ENCODE measurements around the gene FARP1. TPM values are rescaled to one million over a fixed set of nuclear protein-coding genes. Genes with fewer than 3 reads are reported as not detected.

Gene FARP1
- total and polyA plus RNA-seq, 2 of the 13 experiments (the other 11 are each of a cell fraction or from before 2014, with no cell fraction given) = 70.6 to 126 TPM

GRCh38 chr13:98346904-98347636 is 204.2 kb downstream of the FARP1 start:
- WGBS (ENCODE audit: low lambda C conversion rate) = 96% methylated on average over 10 of the region's 10 CpGs

GRCh38 chr13:98347756-98348155 is 204.9 kb downstream of the FARP1 start:
- Histone ChIP-seq H2AFZ (ENCODE audit: low read length) (no peak overlapping the region), H3K27me3 (ENCODE audit: control insufficient read depth in 1 of 2, insufficient read depth in 2 of 2, low read length in 2 of 2) (no peaks in the 10 kb centered on the region), H3K9me3 (ENCODE audit: low read length) (no peaks in the 10 kb centered on the region), H3K9ac (ENCODE audit: insufficient read depth, low read depth, low read length) (no peak overlapping the region), H3K36me3 (replicated peaks in 1 of 2; ENCODE audit: control insufficient read depth in 1 of 2, insufficient read depth in 2 of 2, low read length in 2 of 2) (peaks cover 36 to 77% of the 10 kb centered on the region in 2 experiments), H3K4me2 (ENCODE audit: low read depth, low read length) (no peak overlapping the region), H3K4me3 (replicated peaks in 1 of 3; ENCODE audit: insufficient read depth in 1 of 3, low read depth in 2 of 3, low read length in 3 of 3) (no peak overlapping the region), H3K79me2 (ENCODE audit: insufficient read depth, low read length) (peaks cover 49% of the 10 kb centered on the region), H3K27ac (ENCODE audit: extremely low read length, insufficient read depth, low read length) (no peak overlapping the region), H4K20me1 (ENCODE audit: insufficient read depth, low read length) (peaks cover 45% of the 10 kb centered on the region), H3K4me1 (ENCODE audit: insufficient read depth, low read length) (no peaks in the 10 kb centered on the region)
- whole genome bisulfite sequencing (ENCODE audit: low lambda C conversion rate) = 92% methylated on average over 1 of the region's 1 CpG
- CTCF ChIA-PET (ENCODE audit: low intra/inter-chr PET ratio, low total read pairs) = no interaction called here
- DNase-seq (ENCODE audit: low spot score) (no peak), ATAC-seq (no peak), FAIRE-seq (no peak)
- BruUV-seq (replicated peaks) = no TSS peak
- POLR2A ChIA-PET = no interaction called here
- intact Hi-C loops (cut with micrococcal nuclease; ENCODE audit: unreplicated experiment) (no loop called here), in situ Hi-C loops (cut with HindIII; ENCODE audit: extremely low pct_ligation_motif_present, low pct_unique_long_range_greater_than_20kb) (no loop called here)
- TF ChIP-seq CEBPG (CRISPR knock-in tag; IDR thresholded peaks at IDR 0.05) = no peak
- no peak for TF ChIP-seq CREB1 (IDR thresholded peaks at IDR 0.05)
- no peak for TF ChIP-seq CREB1 (CRISPR knock-in tag; IDR thresholded peaks at IDR 0.05)
- no peak for TF ChIP-seq HMGA1 (CRISPR knock-in tag; conservative IDR thresholded peaks at IDR 0.05)
- TF ChIP-seq ZNF17 (CRISPR knock-in tag; IDR thresholded peaks at IDR 0.05) = no peak
- TF ChIP-seq ZNF703 (CRISPR knock-in tag; IDR thresholded peaks at IDR 0.05; ENCODE audit: borderline replicate concordance) = no peak
- TF ChIP-seq, protein P1, sequence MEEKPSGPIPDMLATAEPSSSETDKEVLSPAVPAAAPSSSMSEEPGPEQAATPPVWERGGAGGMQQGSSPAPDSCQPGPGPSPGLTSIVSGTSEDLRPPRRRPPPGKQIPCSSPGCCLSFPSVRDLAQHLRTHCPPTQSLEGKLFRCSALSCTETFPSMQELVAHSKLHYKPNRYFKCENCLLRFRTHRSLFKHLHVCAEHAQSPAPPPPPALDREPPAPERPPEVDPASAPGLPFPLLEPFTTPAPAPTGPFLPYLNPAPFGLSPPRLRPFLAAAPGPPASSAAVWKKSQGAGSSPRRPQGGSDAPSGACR (CRISPR knock-in tag; IDR thresholded peaks at IDR 0.05) = no peak
- no peak for TF ChIP-seq ZNF639 (CRISPR knock-in tag; conservative IDR thresholded peaks at IDR 0.05)
- no peak for TF ChIP-seq TAF1 (CRISPR knock-in tag; IDR thresholded peaks at IDR 0.05)
- TF ChIP-seq CHCHD3 (CRISPR knock-in tag; IDR thresholded peaks at IDR 0.05) = no peak
- no peak for TF ChIP-seq CSRNP1 (CRISPR knock-in tag; IDR thresholded peaks at IDR 0.05)

More at GRCh38 chr13:98346904-98347636, 204.2 kb downstream of the FARP1 start:
- in situ Hi-C loops (cut with HindIII; ENCODE audit: extremely low pct_ligation_motif_present, low pct_unique_long_range_greater_than_20kb) = no loop called here
- Histone ChIP-seq H3K4me3 (replicated peaks in 1 of 3; ENCODE audit: insufficient read depth in 1 of 3, low read depth in 2 of 3, low read length in 3 of 3) (no peak overlapping the region), H3K9me3 (ENCODE audit: low read length) (no peaks in the 10 kb centered on the region), H3K9ac (ENCODE audit: insufficient read depth, low read depth, low read length) (no peak overlapping the region), H3K4me2 (ENCODE audit: low read depth, low read length) (no peak overlapping the region), H3K4me1 (ENCODE audit: insufficient read depth, low read length) (no peaks in the 10 kb centered on the region), H2AFZ (ENCODE audit: low read length) (no peak overlapping the region), H3K27ac (ENCODE audit: extremely low read length, insufficient read depth, low read length) (no peak overlapping the region), H3K27me3 (ENCODE audit: control insufficient read depth in 1 of 2, insufficient read depth in 2 of 2, low read length in 2 of 2) (no peaks in the 10 kb centered on the region), H4K20me1 (ENCODE audit: insufficient read depth, low read length) (peaks cover 45% of the 10 kb centered on the region), H3K36me3 (replicated peaks in 1 of 2; ENCODE audit: control insufficient read depth in 1 of 2, insufficient read depth in 2 of 2, low read length in 2 of 2) (peaks cover 34 to 72% of the 10 kb centered on the region in 2 experiments), H3K79me2 (ENCODE audit: insufficient read depth, low read length) (peaks cover 44% of the 10 kb centered on the region)
- ATAC-seq (no peak), DNase-seq (ENCODE audit: low spot score) (no peak), FAIRE-seq (no peak)
- intact Hi-C loops (cut with micrococcal nuclease; ENCODE audit: unreplicated experiment) = no loop called here
- CTCF ChIA-PET (ENCODE audit: low intra/inter-chr PET ratio, low total read pairs) = no interaction called here
- TF ChIP-seq IRF2 (CRISPR knock-in tag; IDR thresholded peaks at IDR 0.05) = no peak
- TF ChIP-seq AGO2 (optimal IDR thresholded peaks at IDR 0.05; ENCODE audit: low read depth, low read length) = no peak
- TF ChIP-seq RELA (CRISPR knock-in tag; IDR thresholded peaks at IDR 0.05) = no peak
- TF ChIP-seq RBFOX2 (IDR thresholded peaks at IDR 0.05; ENCODE audit: low read depth, low read length) = no peak
- TF ChIP-seq PHF21A (CRISPR knock-in tag; IDR thresholded peaks at IDR 0.05) = no peak
- TF ChIP-seq ZNF616 (CRISPR knock-in tag; IDR thresholded peaks at IDR 0.05; ENCODE audit: low read depth) = no peak
- no peak for TF ChIP-seq HNF4A (CRISPR knock-in tag; IDR thresholded peaks at IDR 0.05)
- no peak for TF ChIP-seq ZNF713 (CRISPR knock-in tag; IDR thresholded peaks at IDR 0.05)
- POLR2A ChIA-PET = no interaction called here
- BruUV-seq (replicated peaks) = no TSS peak

All from HepG2 (cell line).